ENCODE measurements around the gene SEC61G.

The SEC61G gene

GRCh38 chr7:54758702-54759592, at the start of gene SEC61G:
Gene SEC61G (minus strand): TSS chr7:54759211. CDS start chr7:54757588, 1,623 bp downstream.
- H3K9ac ChIP-seq (ENCODE audit: low read depth, low read length), result peak within 1 kb of the TSS; percentile 71
- H3K27me3 ChIP-seq (ENCODE audit: control insufficient read depth, insufficient read depth, low read length), result no peaks in the 10 kb centered on the region
- H3K27ac ChIP-seq (ENCODE audit: low read depth, low read length), result peak within 1 kb of the TSS; percentile 83
- H3K9me3 ChIP-seq (ENCODE audit: control insufficient read depth, insufficient read depth, low read length), result no peaks in the 10 kb centered on the region
- peaks cover 11% of the 10 kb centered on the region for H3K4me1 ChIP-seq (ENCODE audit: control insufficient read depth, insufficient read depth, low read length)
- peaks cover 28% of the 10 kb centered on the region for H3K36me3 ChIP-seq (ENCODE audit: control insufficient read depth, insufficient read depth, low read length)
- H3K4me3 ChIP-seq (ENCODE audit: low read depth, low read length), result peak within 1 kb of the TSS; percentile 85

- H3K27ac ChIP-seq (ENCODE audit: low read depth, low read length), result no peak overlapping the region
- no peaks in the 10 kb centered on the region for H3K4me1 ChIP-seq (ENCODE audit: control insufficient read depth, insufficient read depth, low read length)
- no peaks in the 10 kb centered on the region for H3K36me3 ChIP-seq (ENCODE audit: control insufficient read depth, insufficient read depth, low read length)
- no peaks in the 10 kb centered on the region for H3K9me3 ChIP-seq (ENCODE audit: control insufficient read depth, insufficient read depth, low read length)
- H3K4me3 ChIP-seq (ENCODE audit: low read depth, low read length), result no peak overlapping the region
- no peak overlapping the region for H3K9ac ChIP-seq (ENCODE audit: low read depth, low read length)
- no peaks in the 10 kb centered on the region for H3K27me3 ChIP-seq (ENCODE audit: control insufficient read depth, insufficient read depth, low read length)
These were observed 43.8 kb upstream of the SEC61G start for GRCh38 chr7:54802841-54803240.

- Histone ChIP-seq H3K27me3 (ENCODE audit: control insufficient read depth, insufficient read depth, low read length) (no peaks in the 10 kb centered on the region), H3K4me3 (ENCODE audit: low read depth, low read length) (no peak overlapping the region), H3K9me3 (ENCODE audit: control insufficient read depth, insufficient read depth, low read length) (no peaks in the 10 kb centered on the region), H3K4me1 (ENCODE audit: control insufficient read depth, insufficient read depth, low read length) (no peaks in the 10 kb centered on the region), H3K36me3 (ENCODE audit: control insufficient read depth, insufficient read depth, low read length) (no peaks in the 10 kb centered on the region), H3K9ac (ENCODE audit: low read depth, low read length) (no peak overlapping the region), H3K27ac (ENCODE audit: low read depth, low read length) (no peak overlapping the region)
These were observed 43.1 kb upstream of the SEC61G start for GRCh38 chr7:54802114-54802513.

- H3K27ac ChIP-seq (ENCODE audit: low read depth, low read length), result no peak overlapping the region
These were observed 40.8 kb upstream of the SEC61G start for GRCh38 chr7:54799792-54800191.

GRCh38 chr7:54798530-54798929, 39.5 kb upstream of the SEC61G start:
- Histone ChIP-seq H3K9me3 (ENCODE audit: control insufficient read depth, insufficient read depth, low read length) (no peaks in the 10 kb centered on the region), H3K27ac (ENCODE audit: low read depth, low read length) (no peak overlapping the region), H3K4me3 (ENCODE audit: low read depth, low read length) (no peak overlapping the region), H3K27me3 (ENCODE audit: control insufficient read depth, insufficient read depth, low read length) (no peaks in the 10 kb centered on the region), H3K36me3 (ENCODE audit: control insufficient read depth, insufficient read depth, low read length) (no peaks in the 10 kb centered on the region), H3K9ac (ENCODE audit: low read depth, low read length) (no peak overlapping the region), H3K4me1 (ENCODE audit: control insufficient read depth, insufficient read depth, low read length) (no peaks in the 10 kb centered on the region)

More at GRCh38 chr7:54799792-54800191, 40.8 kb upstream of the SEC61G start:
- H3K27me3 ChIP-seq (ENCODE audit: control insufficient read depth, insufficient read depth, low read length), result no peaks in the 10 kb centered on the region
- no peaks in the 10 kb centered on the region for H3K4me1 ChIP-seq (ENCODE audit: control insufficient read depth, insufficient read depth, low read length)
- no peaks in the 10 kb centered on the region for H3K9me3 ChIP-seq (ENCODE audit: control insufficient read depth, insufficient read depth, low read length)
- no peak overlapping the region for H3K4me3 ChIP-seq (ENCODE audit: low read depth, low read length)
- no peaks in the 10 kb centered on the region for H3K36me3 ChIP-seq (ENCODE audit: control insufficient read depth, insufficient read depth, low read length)
- no peak overlapping the region for H3K9ac ChIP-seq (ENCODE audit: low read depth, low read length)

GRCh38 chr7:54796853-54797252, 37.8 kb upstream of the SEC61G start:
- Histone ChIP-seq H3K4me3 (ENCODE audit: low read depth, low read length) (no peak overlapping the region), H3K9me3 (ENCODE audit: control insufficient read depth, insufficient read depth, low read length) (no peaks in the 10 kb centered on the region), H3K9ac (ENCODE audit: low read depth, low read length) (no peak overlapping the region), H3K27ac (ENCODE audit: low read depth, low read length) (no peak overlapping the region), H3K4me1 (ENCODE audit: control insufficient read depth, insufficient read depth, low read length) (no peaks in the 10 kb centered on the region), H3K36me3 (ENCODE audit: control insufficient read depth, insufficient read depth, low read length) (no peaks in the 10 kb centered on the region), H3K27me3 (ENCODE audit: control insufficient read depth, insufficient read depth, low read length) (no peaks in the 10 kb centered on the region)

- Histone ChIP-seq H3K4me3 (ENCODE audit: low read depth, low read length) (no peak overlapping the region), H3K9ac (ENCODE audit: low read depth, low read length) (no peak overlapping the region), H3K9me3 (ENCODE audit: control insufficient read depth, insufficient read depth, low read length) (no peaks in the 10 kb centered on the region), H3K4me1 (ENCODE audit: control insufficient read depth, insufficient read depth, low read length) (no peaks in the 10 kb centered on the region), H3K36me3 (ENCODE audit: control insufficient read depth, insufficient read depth, low read length) (no peaks in the 10 kb centered on the region), H3K27ac (ENCODE audit: low read depth, low read length) (no peak overlapping the region), H3K27me3 (ENCODE audit: control insufficient read depth, insufficient read depth, low read length) (no peaks in the 10 kb centered on the region)
These were observed 37.1 kb upstream of the SEC61G start for GRCh38 chr7:54796150-54796549.

- Histone ChIP-seq H3K4me3 (ENCODE audit: low read depth, low read length) (no peak overlapping the region), H3K4me1 (ENCODE audit: control insufficient read depth, insufficient read depth, low read length) (no peaks in the 10 kb centered on the region), H3K27ac (ENCODE audit: low read depth, low read length) (no peak overlapping the region), H3K27me3 (ENCODE audit: control insufficient read depth, insufficient read depth, low read length) (peaks cover 4% of the 10 kb centered on the region; the same call in 1 of the 2 replicates), H3K9ac (ENCODE audit: low read depth, low read length) (no peak overlapping the region), H3K36me3 (ENCODE audit: control insufficient read depth, insufficient read depth, low read length) (no peaks in the 10 kb centered on the region), H3K9me3 (ENCODE audit: control insufficient read depth, insufficient read depth, low read length) (no peaks in the 10 kb centered on the region)
These were observed 33.4 kb upstream of the SEC61G start for GRCh38 chr7:54792383-54792782.

- H3K9me3 ChIP-seq (ENCODE audit: control insufficient read depth, insufficient read depth, low read length), result no peaks in the 10 kb centered on the region
- H3K4me3 ChIP-seq (ENCODE audit: low read depth, low read length), result no peak overlapping the region
- H3K36me3 ChIP-seq (ENCODE audit: control insufficient read depth, insufficient read depth, low read length), result no peaks in the 10 kb centered on the region
- no peaks in the 10 kb centered on the region for H3K4me1 ChIP-seq (ENCODE audit: control insufficient read depth, insufficient read depth, low read length)
- H3K27ac ChIP-seq (ENCODE audit: low read depth, low read length), result no peak overlapping the region
- H3K27me3 ChIP-seq (ENCODE audit: control insufficient read depth, insufficient read depth, low read length), result peaks cover 4% of the 10 kb centered on the region; the same call in 1 of the 2 replicates
- no peak overlapping the region for H3K9ac ChIP-seq (ENCODE audit: low read depth, low read length)
These were observed 29.7 kb upstream of the SEC61G start for GRCh38 chr7:54788664-54789063.

- Histone ChIP-seq H3K27ac (ENCODE audit: low read depth, low read length) (no peak overlapping the region), H3K4me3 (ENCODE audit: low read depth, low read length) (no peak overlapping the region), H3K27me3 (ENCODE audit: control insufficient read depth, insufficient read depth, low read length) (peaks cover 4% of the 10 kb centered on the region), H3K36me3 (ENCODE audit: control insufficient read depth, insufficient read depth, low read length) (no peaks in the 10 kb centered on the region), H3K9ac (ENCODE audit: low read depth, low read length) (no peak overlapping the region), H3K9me3 (ENCODE audit: control insufficient read depth, insufficient read depth, low read length) (no peaks in the 10 kb centered on the region), H3K4me1 (ENCODE audit: control insufficient read depth, insufficient read depth, low read length) (peaks cover 22% of the 10 kb centered on the region)
These were observed 26.2 kb upstream of the SEC61G start for GRCh38 chr7:54785261-54785660.

- Histone ChIP-seq H3K4me3 (ENCODE audit: low read depth, low read length) (no peak overlapping the region), H3K27ac (ENCODE audit: low read depth, low read length) (no peak overlapping the region), H3K36me3 (ENCODE audit: control insufficient read depth, insufficient read depth, low read length) (no peaks in the 10 kb centered on the region), H3K4me1 (ENCODE audit: control insufficient read depth, insufficient read depth, low read length) (peaks cover 22% of the 10 kb centered on the region), H3K9me3 (ENCODE audit: control insufficient read depth, insufficient read depth, low read length) (no peaks in the 10 kb centered on the region), H3K27me3 (ENCODE audit: control insufficient read depth, insufficient read depth, low read length) (peaks cover 3% of the 10 kb centered on the region), H3K9ac (ENCODE audit: low read depth, low read length) (no peak overlapping the region)
These were observed 24.9 kb upstream of the SEC61G start for GRCh38 chr7:54783952-54784351.

Data from HUES48 (cell line).